MCF 10A (cell line): ENCODE measurements around the gene KIFC3. TPM values are rescaled to one million over a fixed set of nuclear protein-coding genes. Genes with fewer than 3 reads are reported as not detected.

Source experiments
- BruUV-seq: library from RNA; stranded (reverse); fragments of 400-500 nt; replicated peaks from 2 replicates; lab custom pipeline; 2021; lab: Mats Ljungman, UMichigan
- CTCF ChIA-PET: fragments of 300-600 bp; sonication (Branson Sonifier 250); formaldehyde crosslinking; extraction: SDS; loops from one replicate; lab custom pipeline; 2021; ENCODE audit warnings: antibody characterized with exemption, inconsistent platforms; lab: Yijun Ruan, JAX
- POLR2A ChIA-PET: fragments of 300-600, 350-650 bp; sonication (Branson Sonifier 250); formaldehyde crosslinking; extraction: SDS; loops from one replicate; lab custom pipeline; 2020; ENCODE audit warnings: antibody characterized with exemption, inconsistent platforms; lab: Yijun Ruan, JAX
- DNase-seq: peaks from one replicate; pipeline ENCODE4 v3.0.0-alpha.2; 2018; ENCODE audit not compliant: unreplicated experiment
- H3K27ac Mint-ChIP-seq: one replicate; pipeline ENCODE4 v1.8.0; 2022; ENCODE audit warnings: mild to moderate bottlenecking, low read depth, mixed read lengths; ENCODE audit not compliant: unreplicated experiment
- H3K27me3 Mint-ChIP-seq: one replicate; pipeline ENCODE4 v1.8.0; 2022; ENCODE audit warnings: mixed read lengths; ENCODE audit not compliant: insufficient read depth, unreplicated experiment
- H3K36me3 Mint-ChIP-seq: one replicate; pipeline ENCODE4 v1.8.0; 2022; ENCODE audit warnings: mild to moderate bottlenecking, moderate library complexity, mixed read lengths; ENCODE audit not compliant: insufficient read depth, unreplicated experiment
- H3K4me1 Mint-ChIP-seq: one replicate; pipeline ENCODE4 v1.8.0; 2022; ENCODE audit warnings: mixed read lengths; ENCODE audit not compliant: insufficient read depth, unreplicated experiment
- H3K4me3 Mint-ChIP-seq: one replicate; pipeline ENCODE4 v1.8.0; 2022; ENCODE audit warnings: mild to moderate bottlenecking, moderate library complexity, mixed read lengths; ENCODE audit not compliant: unreplicated experiment
- H3K9me3 Mint-ChIP-seq: one replicate; pipeline ENCODE4 v1.8.0; 2022; ENCODE audit warnings: mixed read lengths; ENCODE audit not compliant: unreplicated experiment
- intact Hi-C: fragments of 100-400 bp; cut with micrococcal nuclease; formaldehyde crosslinking; loops from 2 replicates; pipeline ENCODE4 v1.14.1; 2022
- total RNA-seq: library from RNA; stranded (reverse); gene quantifications from 2 replicates; pipeline ENCODE4 v1.2.3, GENCODE V29; 2022
- TF ChIP-seq, protein P1 (sequence below): fragments of 200-600 bp; IDR thresholded peaks from one replicate; pipeline ENCODE4 v1.8.0; 2022; ENCODE audit warnings: antibody characterized with exemption, mild to moderate bottlenecking; ENCODE audit not compliant: unreplicated experiment

KIFC3 gene
- total RNA-seq, 1 experiment from 2014 or later: 120 TPM

GRCh38 chr16:57760357-57761160, 41.7 kb downstream of the KIFC3 start:
- no peaks in the 10 kb centered on the region for H3K9me3 Mint-ChIP-seq
- CTCF ChIA-PET: interaction anchor here (0.6 to 7.9 kb wide), 2 partner anchors 87 to 102 kb away, joined by 3 to 109 read pairs; no protein-coding TSS in a partner anchor
- intact Hi-C loops: no loop called here

DNA sequence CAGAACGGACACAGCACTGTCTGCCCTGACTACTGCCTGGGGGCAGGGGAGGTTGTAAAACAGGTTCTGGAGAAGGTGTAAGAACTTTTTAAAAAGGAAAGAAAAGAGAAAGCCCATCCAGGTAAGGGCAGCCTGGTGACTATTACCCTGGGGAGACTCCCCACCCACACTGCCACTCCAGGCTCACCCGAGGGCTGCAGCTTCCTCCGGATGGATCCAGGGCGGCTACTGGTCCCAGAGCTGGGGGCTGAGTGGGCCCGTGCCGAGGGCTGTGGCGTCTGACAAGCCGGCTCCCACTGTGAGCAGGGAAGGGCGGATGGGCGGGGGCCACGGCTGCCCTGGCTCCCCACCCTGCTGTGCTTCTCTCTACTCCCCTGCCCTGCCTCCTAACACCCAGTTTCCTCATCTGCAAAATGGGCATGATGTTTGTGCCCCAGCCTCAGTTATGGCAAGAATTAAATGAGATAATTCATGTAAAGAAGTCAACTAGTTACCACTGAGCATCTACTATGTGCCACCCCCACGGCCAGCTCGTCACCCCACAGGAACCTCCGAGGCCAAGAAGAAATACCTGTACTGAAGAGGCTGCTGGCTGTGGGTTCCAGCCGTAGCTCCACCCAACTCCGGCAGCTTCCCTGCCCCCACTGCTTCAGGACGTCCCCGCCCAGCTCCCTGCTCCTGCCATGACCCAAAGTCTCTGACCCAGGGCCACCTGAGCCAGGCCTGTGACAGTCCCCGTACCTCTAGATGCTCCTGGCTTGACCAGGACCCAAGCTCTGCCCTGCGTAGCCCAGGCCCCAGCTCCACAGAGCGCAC, 42.5 kb downstream of the KIFC3 start:
- ChIA-PET CTCF (interaction anchor here (0.6 to 7.9 kb wide), 4 partner anchors 53 to 175 kb away, joined by 3 to 109 read pairs (median 3); no protein-coding TSS in a partner anchor), POLR2A (no interaction called here)
- TF ChIP-seq, protein P1, sequence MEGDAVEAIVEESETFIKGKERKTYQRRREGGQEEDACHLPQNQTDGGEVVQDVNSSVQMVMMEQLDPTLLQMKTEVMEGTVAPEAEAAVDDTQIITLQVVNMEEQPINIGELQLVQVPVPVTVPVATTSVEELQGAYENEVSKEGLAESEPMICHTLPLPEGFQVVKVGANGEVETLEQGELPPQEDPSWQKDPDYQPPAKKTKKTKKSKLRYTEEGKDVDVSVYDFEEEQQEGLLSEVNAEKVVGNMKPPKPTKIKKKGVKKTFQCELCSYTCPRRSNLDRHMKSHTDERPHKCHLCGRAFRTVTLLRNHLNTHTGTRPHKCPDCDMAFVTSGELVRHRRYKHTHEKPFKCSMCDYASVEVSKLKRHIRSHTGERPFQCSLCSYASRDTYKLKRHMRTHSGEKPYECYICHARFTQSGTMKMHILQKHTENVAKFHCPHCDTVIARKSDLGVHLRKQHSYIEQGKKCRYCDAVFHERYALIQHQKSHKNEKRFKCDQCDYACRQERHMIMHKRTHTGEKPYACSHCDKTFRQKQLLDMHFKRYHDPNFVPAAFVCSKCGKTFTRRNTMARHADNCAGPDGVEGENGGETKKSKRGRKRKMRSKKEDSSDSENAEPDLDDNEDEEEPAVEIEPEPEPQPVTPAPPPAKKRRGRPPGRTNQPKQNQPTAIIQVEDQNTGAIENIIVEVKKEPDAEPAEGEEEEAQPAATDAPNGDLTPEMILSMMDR: no peak
- H3K27ac Mint-ChIP-seq: no peak overlapping the region
- H3K27me3 Mint-ChIP-seq: no peaks in the 10 kb centered on the region
- no peak overlapping the region for H3K4me3 Mint-ChIP-seq
- peaks cover 20% of the 10 kb centered on the region for H3K36me3 Mint-ChIP-seq
- no peaks in the 10 kb centered on the region for H3K9me3 Mint-ChIP-seq
- intact Hi-C loops: loop anchor here (5.0 kb wide), 1 partner anchor 43 kb away; the partner anchor contains the start of gene KIFC3
- no TSS peak for BruUV-seq
- no peak for DNase-seq
- H3K4me1 Mint-ChIP-seq: peaks cover 9% of the 10 kb centered on the region

More at GRCh38 chr16:57760357-57761160, 41.7 kb downstream of the KIFC3 start:
- no peaks in the 10 kb centered on the region for H3K27me3 Mint-ChIP-seq
- H3K36me3 Mint-ChIP-seq: peaks cover 23% of the 10 kb centered on the region
- DNase-seq: no peak
- no TSS peak for BruUV-seq
- POLR2A ChIA-PET: interaction anchor here (0.7 kb wide), 1 partner anchor 29 kb away, joined by 3 read pairs; no protein-coding TSS in a partner anchor
- TF ChIP-seq, protein P1: no peak
- no peak overlapping the region for H3K4me3 Mint-ChIP-seq
- peaks cover 10% of the 10 kb centered on the region for H3K4me1 Mint-ChIP-seq
- H3K27ac Mint-ChIP-seq: no peak overlapping the region

DNA sequence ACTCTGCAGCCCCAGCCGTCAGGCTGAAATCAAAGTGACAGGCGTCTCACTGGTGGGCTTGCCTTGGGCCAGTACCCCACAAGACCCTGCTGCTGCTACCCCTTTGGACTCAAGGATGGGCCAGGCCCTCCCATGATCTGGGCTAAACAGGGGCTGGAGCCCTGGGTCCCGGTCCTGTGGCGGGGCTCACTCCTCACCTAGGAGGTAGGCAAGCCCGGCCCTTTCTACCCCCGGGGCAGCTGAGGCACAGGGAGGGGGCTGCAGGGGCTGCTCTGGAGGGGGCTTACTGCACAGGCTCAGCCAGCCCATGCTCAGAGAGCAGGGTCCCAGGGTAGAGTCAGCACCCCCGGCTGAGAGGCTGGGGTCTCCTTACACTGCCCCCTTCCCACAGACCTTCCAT, 43.2 kb downstream of the KIFC3 start:
- Mint-ChIP-seq H3K36me3 (peaks cover 18% of the 10 kb centered on the region), H3K27ac (no peak overlapping the region), H3K9me3 (no peaks in the 10 kb centered on the region), H3K27me3 (no peaks in the 10 kb centered on the region), H3K4me1 (peaks cover 3% of the 10 kb centered on the region), H3K4me3 (no peak overlapping the region)
- POLR2A ChIA-PET: no interaction called here
- no TSS peak for BruUV-seq
- CTCF ChIA-PET: interaction anchor here (0.7 to 7.9 kb wide), 3 partner anchors 54 to 175 kb away, joined by 3 to 109 read pairs (median 3); no protein-coding TSS in a partner anchor
- intact Hi-C loops: loop anchor here (5.0 kb wide), 1 partner anchor 43 kb away; the partner anchor contains the start of gene KIFC3
- no peak for DNase-seq
- TF ChIP-seq, protein P1: no peak
